Measurements from ENCODE around the gene HBG1. TPM values are rescaled to one million over a fixed set of nuclear protein-coding genes. Genes with fewer than 3 reads are reported as not detected.
A peak's percentile ranks its signal among the peaks of the same experiment; 100 is the strongest.

The HBG1 gene
- total RNA-seq, 4 donors from 2014 or later, result 5.7 TPM; not detected in 3

GRCh38 chr11:5204787-5205186, 44.9 kb downstream of the HBG1 start:
- TF ChIP-seq POLR2A (IDR thresholded peaks at IDR 0.05) (no peak), CTCF (IDR thresholded peaks at IDR 0.05) (peak in 3 of 4 experiments; percentile 15 to 27 (median 26))
- Histone ChIP-seq H3K4me3 (no peak overlapping the region), H3K4me1 (no peaks in the 10 kb centered on the region), H3K27ac (no peak overlapping the region), H3K27me3 (no peaks in the 10 kb centered on the region), H3K36me3 (no peaks in the 10 kb centered on the region), H3K9me3 (no peaks in the 10 kb centered on the region)
- no peak for DNase-seq
- intact Hi-C loops (cut with DNase I; ENCODE audit: low total_unique reads), result no loop called here

- intact Hi-C loops (cut with DNase I; ENCODE audit: low total_unique reads), result no loop called here
- no peaks in the 10 kb centered on the region for H3K36me3 ChIP-seq
These were observed 46.3 kb downstream of the HBG1 start for GRCh38 chr11:5203366-5203765.

GRCh38 chr11:5200582-5200981, 49.1 kb downstream of the HBG1 start, which contains the start of gene OR51V1:
Gene OR51V1, minus strand, starts transcription at chr11:5200682. Its CDS starts 0 bp downstream, at chr11:5200682.
- no peak within 1 kb of the TSS for H3K27ac ChIP-seq
- no peak for DNase-seq
- H3K4me3 ChIP-seq, result no peak within 1 kb of the TSS
- H3K9me3 ChIP-seq, result no peaks in the 10 kb centered on the region
- no peaks in the 10 kb centered on the region for H3K27me3 ChIP-seq
- TF ChIP-seq POLR2A (IDR thresholded peaks at IDR 0.05) (no peak), CTCF (IDR thresholded peaks at IDR 0.05) (no peak)
- intact Hi-C loops (cut with DNase I; ENCODE audit: low total_unique reads), result no loop called here
- no peaks in the 10 kb centered on the region for H3K4me1 ChIP-seq
- H3K36me3 ChIP-seq, result no peaks in the 10 kb centered on the region

More at GRCh38 chr11:5203366-5203765, 46.3 kb downstream of the HBG1 start:
- TF ChIP-seq CTCF (IDR thresholded peaks at IDR 0.05) (no peak), POLR2A (IDR thresholded peaks at IDR 0.05) (no peak)
- H3K27me3 ChIP-seq, result no peaks in the 10 kb centered on the region
- no peak overlapping the region for H3K27ac ChIP-seq
- no peak overlapping the region for H3K4me3 ChIP-seq
- DNase-seq, result no peak
- no peaks in the 10 kb centered on the region for H3K4me1 ChIP-seq
- no peaks in the 10 kb centered on the region for H3K9me3 ChIP-seq

- no peak for TF ChIP-seq CTCF (IDR thresholded peaks at IDR 0.05)
- no peak for TF ChIP-seq POLR2A (IDR thresholded peaks at IDR 0.05)
- Histone ChIP-seq H3K4me3 (no peak overlapping the region), H3K27me3 (no peaks in the 10 kb centered on the region)
These were observed 51.4 kb downstream of the HBG1 start for GRCh38 chr11:5198285-5198684.

More at GRCh38 chr11:5198285-5198684, 51.4 kb downstream of the HBG1 start:
- DNase-seq, result no peak
- Histone ChIP-seq H3K9me3 (no peaks in the 10 kb centered on the region), H3K27ac (no peak overlapping the region), H3K4me1 (no peaks in the 10 kb centered on the region), H3K36me3 (no peaks in the 10 kb centered on the region)
- intact Hi-C loops (cut with DNase I; ENCODE audit: low total_unique reads), result no loop called here

Other genes starting within 250 kb of the HBG1 start
- not detected for gene OR52J3, start 203.3 kb downstream of the HBG1 start, total RNA-seq
- gene OR52E2, start 190.2 kb downstream of the HBG1 start, total RNA-seq, result not detected
- gene OR52E1, start 180.3 kb downstream of the HBG1 start, total RNA-seq, result not detected
- gene OR52A5, start 111.5 kb downstream of the HBG1 start, total RNA-seq, result not detected
- not detected for gene OR52A1, start 95.1 kb downstream of the HBG1 start, total RNA-seq
- gene OR51V1, start 49.2 kb downstream of the HBG1 start, total RNA-seq, result not detected
- gene HBB, start 22.8 kb downstream of the HBG1 start, total RNA-seq, result 1,000 to 10,000 TPM in 1 of 4 donors, 100 to 1,000 TPM in 2, 10 to 100 TPM in 1; 49.8 to 2,778 (median 273) TPM
- gene HBD, start 15.4 kb downstream of the HBG1 start, total RNA-seq, result under 1 TPM in 1 of 4 donors, not detected in 3; 0.90 TPM
- 1,000 to 10,000 TPM in 1 of 4 donors, not detected in 3; 1,050 TPM for gene HBG2, start 4.9 kb upstream of the HBG1 start, total RNA-seq
- gene HBE1, start 20.1 kb upstream of the HBG1 start, total RNA-seq, result 1 to 10 TPM in 1 of 4 donors, not detected in 3; 4.2 TPM
- gene OR51B4, start 52.1 kb upstream of the HBG1 start, total RNA-seq, result under 1 TPM in 1 of 4 donors, not detected in 3; 0.35 TPM
- gene OR51B2, start 74.4 kb upstream of the HBG1 start, total RNA-seq, result 1 to 10 TPM in 1 of 4 donors, under 1 TPM in 1, not detected in 2; 0.82 to 1.5 TPM
- gene OR51B5, start 93.7 kb upstream of the HBG1 start, total RNA-seq, result 1 to 10 TPM in 1 of 4 donors, under 1 TPM in 1, not detected in 2; 0.85 to 2.9 TPM
- gene OR51B6, start 101.7 kb upstream of the HBG1 start, total RNA-seq, result not detected
- gene OR51M1, start 134.0 kb upstream of the HBG1 start, total RNA-seq, result not detected
- gene OR51Q1, start 172.3 kb upstream of the HBG1 start, total RNA-seq, result not detected
- gene OR51I1, start 191.7 kb upstream of the HBG1 start, total RNA-seq, result 1 to 10 TPM in 2 of 4 donors, not detected in 2; 1.6 to 5.0 TPM
- gene OR51I2, start 199.5 kb upstream of the HBG1 start, total RNA-seq, result not detected
- gene OR52D1, start 238.8 kb upstream of the HBG1 start, total RNA-seq, result not detected

Measured in uterus (tissue), 4 donors.